Activated CD4-positive, alpha-beta memory T cell treated with anti-CD3 and anti-CD28 coated beads for 36 hours (primary cell): ENCODE results near the gene TRPV3. TPM values are rescaled to one million over a fixed set of nuclear protein-coding genes. Genes with fewer than 3 reads are reported as not detected.
"Not testable (repeated sequence)": the region's sequence is repeated elsewhere in the genome, so short reads cannot be mapped to it uniquely, and the experiment has no call there.

Source experiments
- CTCF ChIA-PET: fragments of 350-600 bp; sonication (Branson Sonifier 250); formaldehyde crosslinking; loops from one replicate; lab custom pipeline; 2021; ENCODE audit warnings: antibody characterized with exemption, inconsistent platforms; lab: Charles Lee
- POLR2A ChIA-PET: fragments of 350-600 bp; sonication (Branson Sonifier 250); formaldehyde crosslinking; loops from one replicate; lab custom pipeline; 2021; ENCODE audit warnings: antibody characterized with exemption; lab: Charles Lee
- DNase-seq: peaks from one replicate; pipeline ENCODE4 v3.0.0-alpha.2; 2020
- H3K27ac Mint-ChIP-seq: one replicate; pipeline ENCODE4 v1.8.0; 2021; ENCODE audit warnings: mixed read lengths
- H3K27me3 Mint-ChIP-seq: one replicate; pipeline ENCODE4 v1.8.0; 2021; ENCODE audit warnings: mixed read lengths
- H3K36me3 Mint-ChIP-seq: one replicate; pipeline ENCODE4 v1.8.0; 2021; ENCODE audit warnings: mixed read lengths
- H3K4me1 Mint-ChIP-seq: one replicate; pipeline ENCODE4 v1.8.0; 2021; ENCODE audit warnings: low read depth, mixed read lengths
- H3K4me3 Mint-ChIP-seq: one replicate; pipeline ENCODE4 v1.8.0; 2021; ENCODE audit warnings: mild to moderate bottlenecking, mixed read lengths
- H3K9me3 Mint-ChIP-seq: one replicate; pipeline ENCODE4 v1.8.0; 2021; ENCODE audit warnings: mixed read lengths
- intact Hi-C: fragments of 100-400 bp; cut with micrococcal nuclease; formaldehyde crosslinking; loops from one replicate; pipeline ENCODE4 v1.15.1; 2023
- total RNA-seq, 2 experiments: library from RNA; stranded (reverse); gene quantifications; one replicate each; pipeline ENCODE4 v1.2.3, GENCODE V29; 2021

Gene TRPV3
- total RNA-seq, 2 experiments from 2014 or later = 0.77 to 0.97 TPM

DNA sequence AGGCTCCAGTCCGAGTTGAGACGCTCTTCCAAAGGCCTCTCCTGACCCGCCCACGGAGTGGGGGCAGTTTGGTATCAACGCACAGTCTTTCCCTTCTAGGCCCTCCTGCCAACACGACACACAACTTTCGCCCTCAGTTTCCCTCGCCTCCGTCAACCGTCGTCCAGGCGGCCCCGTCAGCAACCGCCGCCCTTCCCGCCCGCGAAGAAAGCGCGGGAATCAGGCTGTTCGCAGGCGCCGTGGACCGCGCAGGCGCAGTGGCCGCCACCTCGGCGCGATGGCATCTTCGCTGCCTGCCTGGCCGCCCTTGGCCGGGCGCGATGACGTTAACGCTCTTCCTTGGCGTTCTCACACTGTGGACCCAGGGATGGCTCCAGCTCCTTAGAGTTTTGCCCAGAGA, 86.0 kb downstream of the TRPV3 start, which contains the start of gene SPATA22:
Gene SPATA22 (minus strand): TSS at position 221 of the 400 bp plus-strand sequence. CDS start 2,494 bp downstream, outside the sequence.
- Mint-ChIP-seq H3K4me1 (peaks cover 5% of the 10 kb centered on the region), H3K9me3 (no peaks in the 10 kb centered on the region), H3K27ac (no peak within 1 kb of the TSS), H3K4me3 (no peak within 1 kb of the TSS), H3K36me3 (no peaks in the 10 kb centered on the region), H3K27me3 (peaks cover 4% of the 10 kb centered on the region)
- intact Hi-C loops = no loop called here
- no peak for DNase-seq
- ChIA-PET CTCF (no interaction called here), POLR2A (no interaction called here)

DNA sequence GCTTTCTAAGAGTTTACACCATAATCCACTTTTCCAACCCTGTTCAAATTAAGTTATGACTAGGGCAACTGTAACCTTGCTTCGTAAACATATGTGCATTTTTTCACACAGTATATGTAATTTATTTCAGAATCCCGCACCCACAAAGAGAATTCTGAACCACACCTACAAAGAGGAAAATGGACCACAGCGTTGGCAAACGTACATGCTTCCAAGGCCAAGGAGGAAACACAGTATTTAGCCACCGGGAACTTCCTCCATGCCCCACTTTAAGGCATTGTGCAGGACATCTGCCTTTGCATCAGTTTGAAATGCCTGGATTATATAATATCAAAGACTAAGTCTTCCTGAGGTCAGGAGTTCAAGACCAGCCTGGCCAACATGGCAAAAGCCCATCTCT, 88.1 kb downstream of the TRPV3 start:
- Mint-ChIP-seq H3K4me1 (no peaks in the 10 kb centered on the region), H3K9me3 (no peaks in the 10 kb centered on the region), H3K27me3 (peaks cover 4% of the 10 kb centered on the region), H3K36me3 (no peaks in the 10 kb centered on the region), H3K4me3 (no peak overlapping the region), H3K27ac (no peak overlapping the region)
- no peak for DNase-seq
- ChIA-PET CTCF (no interaction called here), POLR2A (no interaction called here)
- intact Hi-C loops = no loop called here

DNA sequence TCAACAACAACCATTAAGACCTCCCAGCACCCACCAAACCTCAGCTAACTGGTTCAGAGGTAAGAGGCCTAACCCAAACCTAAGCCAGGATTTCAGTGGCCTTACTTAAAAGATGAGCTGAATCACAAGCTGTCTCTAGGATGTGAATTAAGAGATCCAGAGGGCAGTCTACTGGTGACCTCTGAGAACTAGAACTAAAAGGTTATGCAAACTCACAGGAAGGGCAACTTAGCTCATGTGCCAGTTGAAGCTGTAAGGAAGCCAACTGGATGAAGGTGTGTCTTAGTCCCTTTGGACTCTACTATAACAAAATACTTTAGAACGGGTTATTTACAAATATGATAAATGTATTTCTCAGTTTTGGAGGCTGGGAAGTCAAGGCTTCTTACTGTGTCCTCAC, 91.3 kb downstream of the TRPV3 start:
- H3K4me1 Mint-ChIP-seq, H3K4me3 Mint-ChIP-seq, H3K36me3 Mint-ChIP-seq, intact Hi-C loops, H3K27ac Mint-ChIP-seq, POLR2A ChIA-PET, CTCF ChIA-PET, DNase-seq, H3K27me3 Mint-ChIP-seq, H3K9me3 Mint-ChIP-seq: not testable (repeated sequence)

Other genes with a start within 250 kb of the TRPV3 start
- 1 to 10 TPM; 2.4 to 2.7 TPM for gene OR3A2, start 171.5 kb downstream of the TRPV3 start, total RNA-seq
- gene OR1E1, start 159.4 kb downstream of the TRPV3 start, total RNA-seq = not detected
- not detected for gene OR3A3, start 146.4 kb downstream of the TRPV3 start, total RNA-seq
- gene OR1E2, start 124.0 kb downstream of the TRPV3 start, total RNA-seq = not detected
- not detected for gene SPATA22, start 86.0 kb downstream of the TRPV3 start, total RNA-seq
- gene ASPA, start 81.8 kb downstream of the TRPV3 start, total RNA-seq = not detected
- 1 to 10 TPM; 2.9 to 3.0 TPM for gene TRPV1, start 51.6 kb upstream of the TRPV3 start, total RNA-seq
- 10 to 100 TPM; 12.3 to 12.4 TPM for gene SHPK, start 78.4 kb upstream of the TRPV3 start, total RNA-seq
- gene CTNS, start 78.9 kb upstream of the TRPV3 start, total RNA-seq = 10 to 100 TPM; 17.7 to 19.8 TPM
- 10 to 100 TPM; 23.7 to 24.5 TPM for gene TAX1BP3, start 110.8 kb upstream of the TRPV3 start, total RNA-seq
- gene EMC6, start 111.0 kb upstream of the TRPV3 start, total RNA-seq = 10 to 100 TPM; 49.3 to 55.4 TPM
- 10 to 100 TPM; 37.6 to 43.2 TPM for gene P2RX5, start 138.3 kb upstream of the TRPV3 start, total RNA-seq
- gene HASPIN, start 166.1 kb upstream of the TRPV3 start, total RNA-seq = 10 to 100 TPM; 22.0 to 22.7 TPM
- 10 to 100 TPM; 32.8 to 34.4 TPM for gene ITGAE, start 243.4 kb upstream of the TRPV3 start, total RNA-seq